ENCODE results near the gene APEH.

APEH gene

DNA sequence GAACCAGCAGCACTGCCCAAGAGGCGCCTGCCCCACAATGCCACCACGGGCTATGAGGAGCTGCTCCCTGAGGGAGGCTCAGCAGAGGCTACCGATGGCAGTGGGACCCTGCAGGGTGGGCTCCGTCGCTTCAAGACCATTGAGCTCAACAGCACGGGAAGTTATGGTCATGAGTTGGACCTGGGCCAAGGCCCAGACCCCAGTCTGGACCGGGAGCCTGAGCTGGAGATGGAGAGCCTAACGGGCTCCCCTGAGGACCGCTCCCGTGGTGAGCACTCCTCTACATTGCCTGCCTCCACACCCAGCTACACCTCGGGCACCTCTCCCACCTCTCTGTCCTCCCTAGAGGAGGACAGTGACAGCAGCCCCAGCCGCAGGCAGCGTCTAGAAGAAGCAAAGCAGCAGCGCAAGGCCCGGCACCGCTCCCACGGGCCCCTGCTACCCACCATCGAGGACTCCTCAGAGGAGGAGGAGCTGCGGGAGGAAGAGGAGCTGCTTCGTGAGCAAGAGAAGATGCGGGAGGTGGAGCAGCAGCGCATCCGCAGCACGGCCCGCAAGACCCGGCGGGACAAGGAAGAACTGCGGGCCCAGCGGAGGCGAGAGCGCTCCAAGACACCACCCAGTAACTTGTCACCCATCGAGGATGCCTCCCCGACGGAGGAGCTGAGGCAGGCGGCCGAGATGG lies 21.8 kb upstream of the APEH start:
- DNase-seq, result no peak

GRCh38 chr3:49652903-49653415 lies 21.2 kb upstream of the APEH start:
- no peak for DNase-seq

GRCh38 chr3:49653621-49654020 lies 20.5 kb upstream of the APEH start:
- no peak for DNase-seq

- DNase-seq, result no peak
Observed at GRCh38 chr3:49654176-49654825, 19.9 kb upstream of the APEH start.

DNA sequence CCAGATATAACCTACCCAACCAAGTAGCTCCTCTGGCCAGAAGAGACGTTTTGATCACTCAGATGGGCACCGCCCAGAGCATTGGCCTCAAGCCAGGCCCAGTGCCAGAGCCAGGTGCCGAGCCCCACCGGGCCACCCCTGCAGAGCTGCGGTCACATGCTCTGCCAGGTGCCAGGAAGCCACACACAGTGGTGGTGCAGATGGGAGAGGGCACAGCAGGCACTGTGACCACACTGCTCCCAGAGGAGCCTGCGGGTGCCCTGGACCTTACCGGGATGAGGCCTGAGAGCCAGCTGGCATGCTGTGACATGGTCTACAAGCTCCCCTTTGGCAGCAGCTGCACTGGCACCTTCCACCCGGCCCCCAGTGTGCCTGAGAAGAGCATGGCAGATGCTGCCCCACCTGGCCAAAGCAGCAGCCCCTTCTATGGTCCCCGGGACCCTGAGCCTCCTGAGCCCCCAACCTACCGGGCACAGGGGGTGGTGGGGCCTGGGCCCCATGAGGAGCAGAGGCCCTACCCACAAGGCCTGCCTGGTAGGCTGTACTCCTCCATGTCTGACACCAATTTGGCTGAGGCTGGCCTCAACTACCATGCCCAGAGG lies 19.1 kb upstream of the APEH start:
- no peak for DNase-seq

GRCh38 chr3:49655731-49656285 lies 18.3 kb upstream of the APEH start:
- no peak for DNase-seq

DNA sequence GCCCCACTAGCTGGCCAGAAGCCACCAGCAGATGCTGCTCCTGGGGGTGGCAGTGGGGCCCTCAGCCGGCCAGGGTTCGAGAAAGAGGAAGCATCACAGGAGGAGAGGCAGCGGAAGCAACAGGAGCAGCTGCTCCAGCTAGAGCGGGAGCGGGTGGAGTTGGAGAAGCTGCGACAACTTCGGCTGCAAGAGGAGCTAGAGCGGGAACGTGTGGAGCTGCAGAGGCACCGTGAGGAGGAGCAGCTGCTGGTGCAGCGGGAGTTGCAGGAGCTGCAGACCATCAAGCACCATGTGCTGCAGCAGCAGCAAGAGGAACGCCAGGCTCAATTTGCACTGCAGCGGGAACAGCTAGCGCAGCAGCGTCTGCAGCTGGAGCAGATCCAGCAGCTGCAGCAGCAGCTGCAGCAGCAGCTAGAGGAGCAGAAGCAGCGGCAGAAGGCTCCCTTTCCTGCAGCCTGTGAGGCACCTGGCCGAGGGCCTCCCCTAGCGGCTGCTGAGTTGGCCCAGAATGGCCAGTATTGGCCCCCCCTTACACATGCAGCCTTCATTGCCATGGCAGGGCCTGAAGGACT lies 17.5 kb upstream of the APEH start:
- DNase-seq, result no peak

GRCh38 chr3:49657208-49657915 lies 16.8 kb upstream of the APEH start:
- DNase-seq, result no peak

GRCh38 chr3:49658711-49659110 lies 15.4 kb upstream of the APEH start:
- DNase-seq, result no peak

GRCh38 chr3:49659756-49660155 lies 14.4 kb upstream of the APEH start:
- DNase-seq, result no peak

GRCh38 chr3:49661281-49661680 lies 12.9 kb upstream of the APEH start:
- no peak for DNase-seq

DNA sequence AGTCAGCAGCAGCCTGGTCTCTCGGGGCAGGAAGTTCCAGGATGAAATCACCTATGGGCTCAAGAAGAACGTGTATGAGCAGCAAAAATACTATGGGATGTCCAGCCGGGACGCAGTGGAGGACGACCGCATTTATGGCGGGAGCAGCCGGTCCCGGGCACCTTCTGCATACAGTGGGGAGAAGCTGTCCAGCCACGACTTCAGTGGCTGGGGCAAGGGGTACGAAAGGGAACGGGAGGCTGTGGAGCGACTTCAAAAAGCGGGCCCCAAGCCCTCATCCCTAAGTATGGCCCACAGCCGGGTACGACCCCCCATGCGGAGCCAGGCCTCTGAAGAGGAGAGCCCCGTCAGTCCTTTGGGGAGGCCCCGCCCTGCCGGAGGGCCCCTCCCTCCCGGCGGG lies 12.1 kb upstream of the APEH start:
- no peak for DNase-seq

GRCh38 chr3:49662720-49663413 lies 11.3 kb upstream of the APEH start:
- DNase-seq, result no peak

DNA sequence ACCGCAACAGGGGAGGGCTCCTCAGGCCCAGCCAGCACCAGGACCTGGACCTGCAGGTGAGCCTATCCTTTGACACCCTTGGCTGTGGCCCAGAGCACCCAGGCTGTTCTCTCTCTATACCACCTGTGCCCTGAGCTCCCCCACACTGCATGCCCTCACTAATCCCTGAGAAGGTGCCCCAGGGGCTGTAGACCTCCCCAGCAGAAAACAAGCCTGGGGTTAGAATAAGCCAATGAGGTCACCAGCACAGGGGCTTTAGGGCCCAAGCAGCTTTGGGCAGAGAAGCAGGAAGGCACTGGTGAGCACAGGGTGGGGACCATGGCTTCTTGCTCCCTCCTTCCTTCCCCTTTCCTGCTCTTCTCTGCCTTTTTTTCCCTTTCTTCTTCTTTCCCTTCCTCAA lies 10.3 kb upstream of the APEH start:
- DNase-seq, result no peak

GRCh38 chr3:49664300-49664699 lies 9.9 kb upstream of the APEH start:
- DNase-seq, result no peak

- no peak for DNase-seq
Observed at GRCh38 chr3:49665822-49666519, 8.2 kb upstream of the APEH start.

GRCh38 chr3:49666592-49666991 lies 7.6 kb upstream of the APEH start:
- no peak for DNase-seq

DNA sequence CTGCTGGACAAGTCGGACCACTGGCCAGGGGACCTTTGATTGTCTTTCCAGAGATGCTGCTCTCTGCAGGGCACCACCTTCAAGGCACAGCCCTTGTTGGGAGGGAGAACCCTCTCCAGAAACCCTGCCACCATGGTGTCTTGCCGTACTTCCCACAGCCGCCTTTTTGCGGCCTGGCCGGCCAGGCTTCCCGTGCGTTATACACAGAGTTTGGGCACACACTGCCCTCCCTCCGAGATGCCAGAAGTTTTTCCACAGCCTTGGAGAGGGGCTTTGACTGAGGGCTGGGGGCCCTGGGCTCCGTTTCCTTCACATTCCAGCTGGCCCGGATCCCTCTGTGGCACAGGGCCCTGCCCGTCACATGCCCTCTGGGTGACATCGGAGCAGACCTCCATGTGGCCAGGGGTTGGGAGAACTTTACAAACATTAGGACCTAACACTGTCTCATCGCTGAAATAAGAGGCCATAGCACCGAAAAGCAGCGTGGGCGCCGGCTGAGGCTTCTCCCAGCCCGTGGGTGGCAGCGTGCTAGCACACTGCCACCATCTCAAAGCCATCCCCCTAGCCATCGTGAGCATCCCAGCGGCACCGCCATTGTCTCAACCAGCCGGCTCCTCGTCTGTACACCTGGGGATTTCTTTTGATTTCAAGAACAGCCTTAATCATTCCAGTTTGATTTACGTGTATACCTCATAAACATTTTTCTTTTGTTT lies 6.3 kb upstream of the APEH start:
- no peak for DNase-seq

DNA sequence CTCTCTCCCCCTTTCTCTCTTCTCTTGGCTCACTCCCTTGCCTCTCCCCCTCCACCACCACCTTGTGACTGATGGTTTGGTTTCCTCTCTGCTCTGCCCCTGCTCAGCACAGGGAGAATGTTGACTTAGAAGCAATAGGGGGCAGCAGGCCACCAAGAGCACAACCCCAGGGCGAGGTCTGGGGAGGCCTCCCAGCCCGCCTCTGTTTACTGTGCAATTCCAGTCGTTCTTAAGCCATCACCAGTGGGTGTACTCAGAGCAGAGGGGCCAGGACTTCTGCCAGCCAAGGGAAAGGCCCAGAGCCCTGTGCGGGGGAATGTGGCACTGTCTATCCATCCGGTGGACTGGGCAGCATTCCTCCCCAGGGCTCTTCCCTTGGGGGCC lies 5.7 kb upstream of the APEH start:
- DNase-seq, result no peak

GRCh38 chr3:49668861-49669260 lies 5.3 kb upstream of the APEH start:
- DNase-seq, result no peak

DNA sequence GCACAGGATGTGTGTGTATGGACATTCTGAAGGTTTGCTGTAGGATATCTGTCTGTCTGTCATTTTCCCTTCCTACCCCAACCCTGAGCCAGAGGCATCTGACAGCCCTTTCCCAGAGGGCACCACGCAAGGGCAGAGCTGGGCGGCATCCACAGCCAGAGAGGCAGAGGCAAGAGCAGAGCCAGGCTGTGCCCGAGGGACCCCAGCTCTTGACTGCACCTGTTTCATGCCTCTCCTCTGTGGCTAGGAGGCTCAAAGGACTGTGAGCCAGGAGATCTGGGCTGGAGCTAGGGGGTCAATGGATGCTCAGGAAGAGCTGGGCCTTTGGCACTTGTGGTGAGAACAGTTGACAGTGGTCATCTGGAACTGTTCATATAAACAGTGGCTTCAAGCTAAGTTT lies 4.8 kb upstream of the APEH start:
- no peak for DNase-seq
